GM19043 (cell line): Measurements from ENCODE around the gene ITGAD.

ENCODE experiments used
- ATAC-seq: cut with Tn5 transposase; IDR thresholded peaks from one replicate; pipeline ENCODE4 v1.9.1; 2021; ENCODE audit warnings: low read depth; ENCODE audit not compliant: unreplicated experiment

Gene ITGAD

DNA sequence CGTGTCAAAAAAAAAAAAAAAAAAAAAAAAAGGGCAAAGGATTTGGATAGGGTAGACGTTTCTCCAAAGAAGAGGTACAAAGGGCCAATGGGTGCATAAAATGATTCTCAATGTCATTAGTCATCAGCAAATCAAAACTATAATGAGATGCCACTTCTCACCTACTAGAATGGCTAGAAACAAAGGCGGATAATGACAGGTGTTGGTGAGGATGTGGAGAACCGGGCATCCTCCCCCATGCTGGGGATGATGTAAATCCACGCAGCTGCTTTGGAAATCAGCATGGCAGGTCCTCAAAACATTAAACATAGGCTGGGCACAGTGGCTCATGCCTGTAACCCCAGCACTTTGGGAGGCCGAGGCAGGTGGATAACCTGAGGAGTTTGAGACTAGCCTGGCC, 28.7 kb upstream of the ITGAD start:
- no peak for ATAC-seq

DNA sequence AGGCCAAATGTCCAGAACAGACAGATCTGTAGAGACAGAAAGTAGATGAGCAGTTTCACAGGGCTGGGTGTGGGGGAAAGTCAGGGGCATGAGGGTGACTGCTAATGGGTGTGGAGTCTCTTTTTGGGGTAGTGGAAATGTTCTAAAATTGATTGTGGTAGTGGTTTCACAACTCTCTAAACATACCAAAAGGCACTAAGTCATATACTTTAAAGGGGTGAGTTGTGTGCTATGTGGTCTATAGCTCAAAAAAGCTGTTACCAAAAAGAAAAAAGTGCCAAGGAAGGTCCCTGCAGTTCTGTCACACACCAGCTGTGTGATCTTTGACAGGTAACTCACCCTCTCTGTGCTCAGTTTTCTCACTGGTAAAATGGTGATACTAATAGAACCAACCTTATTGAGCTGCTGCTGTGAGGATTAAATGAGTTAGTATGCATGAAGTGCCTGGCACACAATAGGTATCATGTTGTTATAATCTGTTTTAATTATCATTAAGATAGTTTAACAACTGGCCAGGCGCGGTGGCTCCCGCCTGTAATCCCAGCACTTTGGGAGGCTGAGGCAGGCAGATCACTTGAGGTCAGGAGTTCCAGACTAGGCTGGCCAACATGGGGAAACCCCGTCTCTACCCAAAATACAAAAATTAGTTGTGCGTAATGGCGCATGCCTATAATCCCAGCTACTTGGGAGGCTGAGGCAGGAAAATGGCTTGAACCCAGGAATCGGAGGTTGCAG, 27.8 kb upstream of the ITGAD start:
- no peak for ATAC-seq

DNA sequence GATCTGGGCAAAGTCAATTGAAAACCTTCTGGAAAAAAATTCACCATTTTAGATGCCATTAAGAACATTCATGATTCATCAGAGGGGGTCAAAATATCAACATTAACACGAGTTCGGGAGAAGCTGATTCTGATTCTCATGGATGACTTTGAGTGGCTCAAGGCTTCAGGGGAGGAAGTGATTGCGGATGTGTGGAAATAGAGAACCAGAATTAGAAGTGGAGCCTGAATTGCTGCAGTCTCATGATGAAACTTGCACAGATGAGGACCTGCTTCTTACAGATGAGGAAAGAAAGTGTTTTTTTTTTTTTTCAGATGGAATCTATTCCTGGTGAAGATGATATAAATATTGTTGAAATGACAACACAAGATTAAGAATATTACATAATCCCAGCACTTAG, 25.3 kb upstream of the ITGAD start:
- ATAC-seq = no peak

DNA sequence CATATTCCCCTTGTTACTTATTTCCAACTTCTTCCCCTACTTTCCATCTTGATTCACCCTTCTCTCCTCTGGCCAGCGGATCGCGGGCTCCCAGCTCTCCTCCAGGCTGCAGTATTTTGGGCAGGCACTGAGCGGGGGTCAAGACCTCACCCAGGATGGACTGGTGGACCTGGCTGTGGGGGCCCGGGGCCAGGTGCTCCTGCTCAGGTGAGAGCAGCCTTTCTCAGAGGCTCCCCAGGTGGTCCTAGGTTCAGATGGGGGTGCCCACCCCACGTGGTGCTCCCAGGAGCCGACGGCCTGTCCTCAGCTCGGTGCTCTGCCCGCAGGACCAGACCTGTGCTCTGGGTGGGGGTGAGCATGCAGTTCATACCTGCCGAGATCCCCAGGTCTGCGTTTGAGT, 22.1 kb upstream of the ITGAD start:
- no peak for ATAC-seq

DNA sequence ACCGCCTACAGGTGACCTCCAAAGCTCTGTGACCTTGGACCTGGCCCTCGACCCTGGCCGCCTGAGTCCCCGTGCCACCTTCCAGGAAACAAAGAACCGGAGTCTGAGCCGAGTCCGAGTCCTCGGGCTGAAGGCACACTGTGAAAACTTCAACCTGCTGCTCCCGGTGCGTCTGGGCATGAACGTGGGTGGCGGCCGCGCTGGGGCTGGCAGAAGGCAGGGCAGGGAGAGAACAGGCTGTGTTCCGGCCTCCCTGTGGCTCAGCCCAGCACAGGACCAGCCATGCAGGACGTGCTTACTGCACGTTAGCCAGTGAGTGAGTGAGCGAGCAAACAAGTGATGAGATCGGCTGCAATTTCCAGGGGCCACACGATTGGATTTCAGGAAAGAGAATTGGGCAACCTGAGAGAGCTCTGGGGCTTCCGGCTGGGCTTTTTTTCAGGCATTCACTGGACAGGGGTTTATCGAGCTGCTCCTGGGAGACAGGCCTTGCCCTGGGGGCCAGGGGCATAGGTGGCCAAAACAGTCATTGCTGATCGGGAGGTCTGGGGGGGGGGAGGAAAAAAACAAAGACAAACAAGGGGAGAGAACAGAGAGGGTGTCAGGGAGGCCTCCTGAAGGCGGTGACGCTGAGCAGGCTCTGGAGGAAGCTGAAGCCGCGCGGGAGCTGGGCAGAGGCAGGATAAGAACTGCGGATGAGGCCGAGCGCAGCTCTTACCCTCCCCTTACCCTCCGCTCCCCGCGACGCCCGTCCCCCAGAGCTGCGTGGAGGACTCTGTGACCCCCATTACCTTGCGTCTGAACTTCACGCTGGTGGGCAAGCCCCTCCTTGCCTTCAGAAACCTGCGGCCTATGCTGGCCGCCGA, 21.3 kb upstream of the ITGAD start:
- ATAC-seq = no peak

GRCh38 chr16:31373235-31373634, 19.9 kb upstream of the ITGAD start:
- ATAC-seq = no peak

- ATAC-seq = no peak
Measured at GRCh38 chr16:31375231-31375630, 17.9 kb upstream of the ITGAD start.

GRCh38 chr16:31376705-31377104, 16.4 kb upstream of the ITGAD start:
- no peak for ATAC-seq

GRCh38 chr16:31377210-31377903, 15.8 kb upstream of the ITGAD start:
- ATAC-seq = no peak

DNA sequence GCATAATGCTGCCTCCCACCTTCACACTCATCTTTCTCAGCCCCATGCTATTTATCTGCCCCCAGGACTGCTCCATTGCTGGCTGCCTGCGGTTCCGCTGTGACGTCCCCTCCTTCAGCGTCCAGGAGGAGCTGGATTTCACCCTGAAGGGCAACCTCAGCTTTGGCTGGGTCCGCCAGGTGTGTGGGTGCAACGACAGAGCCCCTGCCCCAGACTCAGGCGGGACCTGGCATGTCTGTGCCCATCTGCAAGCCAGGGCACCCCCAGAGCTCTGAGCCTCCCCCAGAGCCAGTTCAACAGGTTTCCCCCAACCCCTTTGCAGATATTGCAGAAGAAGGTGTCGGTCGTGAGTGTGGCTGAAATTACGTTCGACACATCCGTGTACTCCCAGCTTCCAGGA, 12.9 kb upstream of the ITGAD start:
- no peak for ATAC-seq

- ATAC-seq = no peak
Measured at GRCh38 chr16:31382485-31383161, 10.5 kb upstream of the ITGAD start.

DNA sequence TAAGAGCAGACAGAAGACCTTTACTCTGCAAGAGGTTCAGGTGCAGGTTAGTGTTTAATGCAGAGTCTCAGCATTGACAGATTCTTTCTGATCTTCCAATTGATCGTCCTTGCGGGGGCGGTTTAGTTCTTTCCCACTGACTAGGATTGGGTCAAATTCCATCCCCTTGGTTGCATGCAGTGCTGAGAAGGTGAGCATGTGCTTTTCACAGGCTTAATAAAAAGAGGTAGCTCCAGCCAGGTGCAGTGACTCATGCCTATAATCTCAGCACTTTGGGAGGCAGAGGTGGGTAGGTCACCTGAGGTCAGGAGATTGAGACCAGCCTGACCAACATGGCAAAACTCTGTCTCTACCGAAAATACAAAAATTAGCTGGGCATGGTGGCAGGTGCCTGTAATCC, 7.5 kb upstream of the ITGAD start:
- no peak for ATAC-seq

DNA sequence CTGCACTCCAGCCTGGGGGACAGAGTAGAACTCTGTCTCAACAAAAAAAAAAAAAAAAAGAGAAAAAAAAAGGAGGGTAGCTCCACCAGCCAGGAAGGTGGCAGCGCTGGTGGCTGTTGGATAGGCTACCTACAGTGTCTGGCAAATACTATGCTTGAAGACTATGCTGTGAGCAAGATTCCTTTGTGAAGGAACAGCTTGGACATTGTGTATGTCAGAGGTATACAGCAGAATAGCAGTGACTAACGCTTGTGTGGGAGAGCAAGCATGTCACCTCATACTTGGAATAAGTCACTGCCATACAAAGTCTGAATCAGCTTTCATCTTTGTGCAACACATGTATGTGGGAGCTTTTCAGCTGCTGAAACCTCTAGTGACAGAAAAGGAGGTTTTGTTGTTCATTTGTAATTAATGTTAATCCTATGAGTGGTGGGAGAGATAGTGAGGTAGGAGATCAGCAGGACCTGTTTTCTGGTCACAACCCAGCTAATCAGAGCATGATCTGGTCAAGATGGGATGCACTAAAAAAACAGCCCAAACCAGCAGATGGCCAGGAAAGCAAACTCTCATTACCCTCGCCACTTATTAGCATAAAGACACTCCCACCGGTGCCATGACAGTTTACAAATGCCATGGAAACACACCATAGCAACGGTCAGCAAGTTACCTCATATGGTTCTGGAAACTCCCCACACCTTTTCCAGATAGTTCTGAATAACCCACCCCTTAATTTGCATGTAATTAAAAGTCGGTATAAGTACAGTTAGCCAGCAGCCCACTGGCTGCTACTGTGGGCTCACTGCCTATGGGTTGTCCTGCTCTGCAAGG, 6.8 kb upstream of the ITGAD start:
- no peak for ATAC-seq

- ATAC-seq = no peak
Measured at GRCh38 chr16:31388535-31388934, 4.6 kb upstream of the ITGAD start.

GRCh38 chr16:31390504-31391041, 2.6 kb upstream of the ITGAD start:
- ATAC-seq = no peak

DNA sequence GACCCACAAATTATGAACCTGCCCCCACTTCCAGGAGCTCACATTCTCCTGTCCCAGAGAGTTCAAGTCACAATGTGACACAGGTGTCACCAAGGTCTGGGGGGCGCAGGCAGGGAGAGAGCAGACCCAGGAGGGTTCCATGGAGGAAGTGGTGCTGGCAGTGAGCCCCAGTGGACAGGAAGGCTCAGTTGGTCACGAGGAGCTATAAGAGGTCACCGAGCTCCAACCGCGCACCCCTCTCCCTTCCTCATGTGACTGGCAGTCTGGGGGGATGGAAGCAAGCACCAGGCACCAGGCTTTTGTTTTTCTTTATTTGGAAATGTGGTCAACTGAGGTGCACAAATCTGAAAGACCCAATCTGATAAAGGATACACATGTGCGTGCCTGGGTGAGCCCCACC, 2.5 kb downstream of the ITGAD start:
- no peak for ATAC-seq

GRCh38 chr16:31397096-31397660, 4.0 kb downstream of the ITGAD start:
- no peak for ATAC-seq

- ATAC-seq = no peak
Measured at GRCh38 chr16:31397701-31398100, 4.6 kb downstream of the ITGAD start.

DNA sequence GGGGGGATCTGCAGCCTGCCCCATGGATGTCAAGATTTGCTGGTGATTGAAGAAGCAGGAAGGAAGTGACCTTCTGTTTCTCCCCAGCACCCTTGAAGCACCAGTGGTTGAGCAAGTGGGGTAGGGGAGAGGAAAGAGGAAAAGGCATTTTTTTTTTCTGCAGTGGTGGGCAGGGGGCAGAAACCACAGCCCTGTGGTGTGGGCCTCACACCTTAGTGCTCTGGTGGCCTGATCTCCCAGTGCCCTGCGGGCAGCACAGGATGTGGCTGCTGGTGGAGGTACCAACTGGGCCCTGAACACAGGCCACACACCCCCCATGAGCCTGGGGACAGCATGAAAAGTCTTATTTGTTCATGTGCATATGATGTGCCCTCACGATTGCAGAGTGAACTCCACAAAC, 7.1 kb downstream of the ITGAD start:
- no peak for ATAC-seq
